ACC112 (cell line): Measurements from ENCODE around the gene MLF1.

Experiments
- H2AFZ ChIP-seq: fragments of 200-600 bp; sonication (generic); one replicate; pipeline ENCODE4 v1.6.0; 2017; ENCODE audit warnings: antibody characterized with exemption, low read length; ENCODE audit not compliant: unreplicated experiment
- H3K27ac ChIP-seq: fragments of 200-600 bp; sonication (generic); 2 replicates; pipeline ENCODE4 v1.5.1; 2014; ENCODE audit warnings: low read depth, mild to moderate bottlenecking, antibody characterized with exemption, low read length, moderate library complexity
- H3K27me3 ChIP-seq: fragments of 200-600 bp; sonication (generic); 2 replicates; pipeline ENCODE4 v1.6.1; 2014; ENCODE audit warnings: mild to moderate bottlenecking, antibody characterized with exemption, low read length, moderate library complexity, mixed read lengths; ENCODE audit not compliant: insufficient read depth
- H3K36me3 ChIP-seq: fragments of 200-600 bp; sonication (generic); 2 replicates; pipeline ENCODE4 v1.6.1; 2016; ENCODE audit warnings: mild to moderate bottlenecking, antibody characterized with exemption, low read length, moderate library complexity, mixed read lengths; ENCODE audit not compliant: insufficient read depth
- H3K4me1 ChIP-seq: fragments of 200-600 bp; sonication (generic); one replicate; pipeline ENCODE4 v1.6.1; 2016; ENCODE audit warnings: low read length, mixed read lengths; ENCODE audit not compliant: insufficient read depth, unreplicated experiment, control insufficient read depth
- H3K4me3 ChIP-seq: fragments of 200-600 bp; sonication (generic); 2 replicates; pipeline ENCODE4 v1.5.1; 2014; ENCODE audit warnings: mild to moderate bottlenecking, low read depth, low read length
- H3K79me2 ChIP-seq: fragments of 200-600 bp; sonication (generic); one replicate; pipeline ENCODE4 v1.6.0; 2016; ENCODE audit warnings: low read length; ENCODE audit not compliant: control insufficient read depth, unreplicated experiment, insufficient read depth

MLF1 gene

DNA sequence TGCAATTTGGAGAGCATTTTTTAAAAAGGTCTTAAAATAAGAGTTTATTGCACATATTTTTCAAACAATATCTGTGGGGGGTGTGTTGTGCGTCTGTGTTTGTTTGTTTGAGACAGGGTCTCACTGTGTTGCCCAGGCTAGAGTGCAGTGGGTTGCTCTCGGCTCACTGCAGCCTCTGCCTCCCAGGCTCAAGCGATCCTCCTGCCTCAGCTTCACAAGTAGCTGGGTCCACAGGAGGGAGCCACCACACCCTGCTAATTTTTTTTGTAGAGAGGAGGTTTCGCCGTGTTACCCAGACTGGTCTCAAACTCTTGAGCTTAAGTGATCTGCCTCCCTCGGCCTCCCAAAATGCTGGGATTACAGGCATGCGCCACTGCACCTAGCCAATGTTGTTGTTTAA, 2.7 kb downstream of the MLF1 start:
- Histone ChIP-seq H3K4me3 (no peak overlapping the region), H3K27ac (no peak overlapping the region), H3K36me3 (no peaks in the 10 kb centered on the region), H3K79me2 (no peaks in the 10 kb centered on the region), H3K27me3 (no peaks in the 10 kb centered on the region), H3K4me1 (peaks cover 8% of the 10 kb centered on the region), H2AFZ (no peak overlapping the region)

GRCh38 chr3:158574646-158575045, 3.7 kb downstream of the MLF1 start:
- Histone ChIP-seq H2AFZ (no peak overlapping the region), H3K36me3 (no peaks in the 10 kb centered on the region), H3K4me1 (peaks cover 8% of the 10 kb centered on the region), H3K27me3 (no peaks in the 10 kb centered on the region), H3K4me3 (no peak overlapping the region), H3K27ac (no peak overlapping the region), H3K79me2 (no peaks in the 10 kb centered on the region)

GRCh38 chr3:158590223-158590622, 19.2 kb downstream of the MLF1 start:
- H3K36me3 ChIP-seq, result no peaks in the 10 kb centered on the region
- H3K4me1 ChIP-seq, result peaks cover 11% of the 10 kb centered on the region
- no peaks in the 10 kb centered on the region for H3K27me3 ChIP-seq
- H3K27ac ChIP-seq, result no peak overlapping the region
- no peak overlapping the region for H3K4me3 ChIP-seq
- no peak overlapping the region for H2AFZ ChIP-seq
- no peaks in the 10 kb centered on the region for H3K79me2 ChIP-seq

DNA sequence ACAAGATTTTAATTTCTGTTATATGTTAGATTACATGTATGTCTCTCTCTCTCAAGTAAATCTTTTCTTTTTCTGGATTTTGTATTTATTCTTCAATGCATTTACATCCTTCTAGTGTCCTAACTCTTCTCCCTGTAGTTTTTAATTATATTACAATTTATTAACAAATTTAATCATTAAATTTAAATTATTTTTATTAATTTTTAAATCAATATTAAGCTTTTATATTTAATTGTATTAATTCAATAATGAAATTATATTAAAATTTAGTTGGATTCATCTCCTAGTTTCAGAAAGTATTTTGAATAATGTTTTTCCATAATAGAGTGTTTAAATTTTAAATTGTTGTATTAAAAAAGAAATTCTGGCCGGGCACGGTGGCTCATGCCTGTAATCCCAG, 29.8 kb downstream of the MLF1 start:
- Histone ChIP-seq H3K27ac (no peak overlapping the region), H3K79me2 (no peaks in the 10 kb centered on the region), H2AFZ (no peak overlapping the region), H3K36me3 (no peaks in the 10 kb centered on the region), H3K27me3 (no peaks in the 10 kb centered on the region), H3K4me1 (no peaks in the 10 kb centered on the region), H3K4me3 (no peak overlapping the region)

DNA sequence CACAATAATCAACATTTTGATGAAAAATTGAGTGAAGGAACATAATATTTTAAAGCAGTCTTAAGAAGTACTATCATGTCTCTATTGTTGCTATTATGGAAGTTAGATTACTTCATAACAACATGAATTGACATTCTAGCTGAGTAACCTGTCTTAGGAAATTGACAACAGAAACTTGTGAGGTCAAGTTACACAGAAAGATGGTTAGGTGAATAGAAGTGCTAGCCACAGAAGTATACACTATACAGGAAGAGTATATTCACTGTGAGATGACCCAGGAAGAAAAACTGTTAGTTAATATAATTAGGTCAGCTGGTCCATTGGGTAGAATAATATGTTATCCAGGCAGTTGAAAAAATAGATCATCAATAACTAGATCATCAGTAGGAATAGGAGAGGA, 31.2 kb downstream of the MLF1 start:
- H3K27me3 ChIP-seq, result no peaks in the 10 kb centered on the region
- H3K36me3 ChIP-seq, result no peaks in the 10 kb centered on the region
- no peak overlapping the region for H3K27ac ChIP-seq

DNA sequence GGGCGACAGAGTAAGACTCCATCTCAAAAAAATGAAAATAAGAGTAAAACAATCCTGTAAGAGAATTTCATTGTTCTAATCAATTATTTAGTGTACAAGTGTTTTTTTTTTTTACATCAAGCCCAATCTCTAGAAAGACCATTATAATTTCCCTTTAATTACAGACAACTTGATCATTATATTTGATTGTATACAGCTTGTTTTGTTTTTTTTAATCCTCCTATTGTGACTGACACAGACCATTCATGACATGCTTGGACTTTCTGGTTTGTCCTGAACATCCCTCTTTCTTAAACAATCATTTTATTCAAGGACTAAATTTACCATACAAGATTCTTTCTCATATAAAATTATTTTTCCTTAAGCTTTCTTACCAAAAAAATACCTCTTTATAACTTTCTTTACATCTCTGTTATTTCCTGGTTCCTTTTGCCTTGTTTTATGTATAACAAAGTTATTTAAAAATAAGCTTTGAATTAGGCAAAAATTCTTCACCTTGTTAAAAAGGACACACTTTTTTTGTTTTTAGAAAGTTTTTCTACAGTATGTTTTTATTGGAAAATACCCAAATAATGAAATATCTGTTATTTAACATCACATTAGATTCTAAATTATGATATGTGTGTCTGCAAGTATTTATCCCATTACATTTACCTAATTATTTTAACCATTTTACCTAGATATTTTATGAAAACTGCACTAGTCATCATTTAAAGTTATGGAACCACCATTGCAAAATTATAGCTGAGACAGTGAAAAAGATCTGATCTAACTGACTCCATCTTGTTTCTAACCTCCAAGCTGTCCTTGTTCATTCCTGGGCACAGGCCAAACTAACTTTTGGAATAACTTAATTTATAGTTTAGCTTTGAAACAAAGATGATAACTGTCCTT, 47.2 kb downstream of the MLF1 start:
- Histone ChIP-seq H2AFZ (no peak overlapping the region), H3K79me2 (no peaks in the 10 kb centered on the region), H3K4me3 (no peak overlapping the region), H3K36me3 (no peaks in the 10 kb centered on the region; the same call in 1 of the 2 replicates), H3K27ac (no peak overlapping the region), H3K4me1 (no peaks in the 10 kb centered on the region), H3K27me3 (no peaks in the 10 kb centered on the region)

More for the DNA sequence above, 31.2 kb downstream of the MLF1 start:
- H3K79me2 ChIP-seq, result no peaks in the 10 kb centered on the region
- no peaks in the 10 kb centered on the region for H3K4me1 ChIP-seq
- H2AFZ ChIP-seq, result no peak overlapping the region
- H3K4me3 ChIP-seq, result no peak overlapping the region

DNA sequence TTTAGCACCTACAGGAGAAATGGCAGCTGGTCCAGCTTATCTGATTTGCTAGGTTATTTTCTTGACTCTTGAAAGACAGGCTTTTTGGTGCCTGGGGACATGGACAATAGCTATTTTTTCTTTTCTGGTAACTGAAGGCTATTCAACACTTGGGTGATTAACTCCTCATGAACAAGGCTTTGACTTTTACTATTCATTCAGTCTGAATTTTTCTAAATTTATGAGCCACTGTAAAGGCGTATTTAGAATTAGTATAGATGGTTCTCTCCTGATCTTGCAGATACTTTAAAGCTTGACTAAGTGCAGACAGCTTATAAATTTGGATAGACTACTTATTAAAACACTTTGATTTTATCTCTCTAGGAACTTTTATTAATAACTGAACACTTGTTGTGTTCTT, 54.9 kb downstream of the MLF1 start:
- Histone ChIP-seq H3K27ac (no peak overlapping the region), H3K36me3 (no peaks in the 10 kb centered on the region), H3K4me1 (no peaks in the 10 kb centered on the region), H3K79me2 (no peaks in the 10 kb centered on the region), H3K4me3 (no peak overlapping the region), H3K27me3 (peaks cover 13% of the 10 kb centered on the region; the same call in 1 of the 2 replicates), H2AFZ (no peak overlapping the region)

- H3K4me3 ChIP-seq, result no peak overlapping the region
- no peak overlapping the region for H3K27ac ChIP-seq
- H3K27me3 ChIP-seq, result peaks cover 20% of the 10 kb centered on the region; the same call in 1 of the 2 replicates
- H3K79me2 ChIP-seq, result no peaks in the 10 kb centered on the region
- H2AFZ ChIP-seq, result no peak overlapping the region
- no peaks in the 10 kb centered on the region for H3K36me3 ChIP-seq
- H3K4me1 ChIP-seq, result no peaks in the 10 kb centered on the region
These were observed 61.0 kb downstream of the MLF1 start for GRCh38 chr3:158631981-158632380.

GRCh38 chr3:158640646-158641045, 69.7 kb downstream of the MLF1 start:
- no peak overlapping the region for H3K4me3 ChIP-seq
- peaks cover 3% of the 10 kb centered on the region for H3K4me1 ChIP-seq
- no peaks in the 10 kb centered on the region for H3K36me3 ChIP-seq
- H3K27ac ChIP-seq, result no peak overlapping the region
- peaks cover 12% of the 10 kb centered on the region for H3K79me2 ChIP-seq
- H3K27me3 ChIP-seq, result no peaks in the 10 kb centered on the region
- H2AFZ ChIP-seq, result no peak overlapping the region

DNA sequence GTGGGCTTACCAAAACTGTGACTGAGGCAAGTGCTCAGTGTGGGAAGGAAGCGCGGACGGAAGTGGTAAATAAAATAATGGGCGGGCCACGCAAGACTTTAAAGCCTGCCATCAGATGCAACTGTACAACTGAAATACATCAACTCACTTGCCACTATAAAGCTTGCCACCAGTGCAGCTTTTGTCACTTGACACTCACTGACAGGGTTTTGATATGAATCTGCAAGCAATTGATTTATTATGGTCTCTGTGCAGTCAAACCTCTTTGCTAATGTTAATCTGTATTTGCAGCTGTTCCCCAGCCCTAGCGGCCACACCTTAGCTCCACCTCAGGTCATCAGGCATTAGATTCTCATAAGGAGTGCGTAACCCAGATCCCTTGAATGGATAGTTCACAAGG, 71.0 kb downstream of the MLF1 start:
- no peak overlapping the region for H2AFZ ChIP-seq
- H3K4me1 ChIP-seq, result peaks cover 8% of the 10 kb centered on the region
- no peaks in the 10 kb centered on the region for H3K27me3 ChIP-seq
- no peak overlapping the region for H3K27ac ChIP-seq
- H3K79me2 ChIP-seq, result peaks cover 24% of the 10 kb centered on the region
- H3K4me3 ChIP-seq, result no peak overlapping the region
- H3K36me3 ChIP-seq, result 0 out of 2 replicates have a peak, but pooled peaks cover 9% of the 10 kb centered on the region
